K562 (cell line): Measurements from ENCODE around the gene B3GAT3. TPM values are rescaled to one million over a fixed set of nuclear protein-coding genes. Genes with fewer than 3 reads are reported as not detected.
A peak's percentile ranks its signal among the peaks of the same experiment; 100 is the strongest.

Experiments
- ATAC-seq: fragments of 200-7000 bp; cut with Tn5 transposase; 3 replicates; pipeline ENCODE4 v1.9.1; 2020; ENCODE audit warnings: moderate library complexity
- BruUV-seq: library from RNA; stranded (reverse); fragments of 400-500 nt; replicated peaks from 2 replicates; lab custom pipeline; 2021; lab: Mats Ljungman, UMichigan
- CTCF ChIA-PET: fragments of 300-600 bp; formaldehyde crosslinking; extraction: SDS; loops from one replicate; lab custom pipeline; 2021; ENCODE audit warnings: low intra/inter-chr PET ratio; lab: Yijun Ruan, JAX
- POLR2A ChIA-PET: fragments of 300-600, 350-650 bp; sonication (Branson Sonifier 250); formaldehyde crosslinking; extraction: SDS; loops from one replicate; lab custom pipeline; 2021; ENCODE audit warnings: antibody characterized with exemption, inconsistent platforms; lab: Yijun Ruan, JAX
- DNase-seq, 4 experiments: peaks; one replicate each; pipeline versions ENCODE4 v3.0.0 to v3.0.0-alpha.2; 2011 to 2018; ENCODE audit warnings: low spot score in 3 of 4, mixed read lengths in 3 of 4; ENCODE audit errors: extremely low read depth in 1 of 4
- FAIRE-seq: peaks from 2 replicates; lab custom pipeline; 2011; peaks lifted over from hg19 to GRCh38; lab: Jason Lieb, UNC
- H2AFZ ChIP-seq: 2 replicates; pipeline ENCODE4 v1.6.0; 2011; ENCODE audit warnings: low read depth, low read length, control low read depth, inconsistent platforms
- H3K27ac ChIP-seq: fragments of 200-600 bp; 3 replicates; pipeline ENCODE4 v1.8.0; 2011; ENCODE audit warnings: low read depth, mild to moderate bottlenecking, control low read depth, inconsistent platforms, low read length, moderate library complexity, mixed read lengths; ENCODE audit errors: extremely low read depth
- H3K27me3 ChIP-seq, 2 experiments: fragments of 300-600 bp in 1 of 2; 2 replicates in 1 of 2; 3 replicates in 1 of 2; pipeline versions ENCODE4 v1.6.0 to v1.8.0; 2011; ENCODE audit warnings: inconsistent platforms in 2 of 2, low read length in 2 of 2, mild to moderate bottlenecking in 1 of 2, mixed read lengths in 1 of 2, moderate library complexity in 1 of 2; ENCODE audit not compliant: control insufficient read depth in 2 of 2, insufficient read depth in 2 of 2
- H3K36me3 ChIP-seq: fragments of 300-600 bp; 3 replicates; pipeline ENCODE4 v1.8.0; 2011; ENCODE audit warnings: mild to moderate bottlenecking, low read length, inconsistent platforms; ENCODE audit not compliant: control insufficient read depth, insufficient read depth
- H3K4me1 ChIP-seq, 2 experiments: fragments of 200-600 bp in 1 of 2; replicated peaks in 1 of 2; 2 replicates in 1 of 2; 3 replicates in 1 of 2; pipeline versions ENCODE4 v1.5.1 to v1.8.0; 2011; ENCODE audit warnings: inconsistent platforms in 2 of 2, low read length in 2 of 2, mild to moderate bottlenecking in 1 of 2, mixed read lengths in 1 of 2, moderate library complexity in 1 of 2; ENCODE audit not compliant: control insufficient read depth in 2 of 2, insufficient read depth in 2 of 2
- H3K4me2 ChIP-seq: 2 replicates; pipeline ENCODE4 v1.6.1; 2011; ENCODE audit warnings: low read length, control low read depth, inconsistent platforms, mixed read lengths; ENCODE audit not compliant: insufficient read depth
- H3K4me3 ChIP-seq: fragments of 200-600 bp; sonication (generic), shearing (Covaris generic); 2 replicates; pipeline ENCODE4 v1.5.1; 2016; ENCODE audit warnings: control low read depth, inconsistent platforms
- H3K79me2 ChIP-seq: fragments of 200-600 bp; 3 replicates; pipeline ENCODE4 v1.8.0; 2011; ENCODE audit warnings: low read length, inconsistent platforms; ENCODE audit not compliant: control insufficient read depth, insufficient read depth
- H3K9ac ChIP-seq, 2 experiments: 2 replicates each; pipeline versions ENCODE4 v1.6.0 to v1.6.1; 2011; ENCODE audit warnings: low read depth in 2 of 2, low read length in 2 of 2, control low read depth in 1 of 2, inconsistent platforms in 1 of 2, mild to moderate bottlenecking in 1 of 2, mixed read lengths in 1 of 2; ENCODE audit not compliant: insufficient read depth in 1 of 2
- H3K9me1 ChIP-seq: one replicate; pipeline ENCODE4 v1.6.0; 2011; ENCODE audit warnings: inconsistent platforms, mild to moderate bottlenecking, low read length, moderate library complexity; ENCODE audit not compliant: control insufficient read depth, insufficient read depth
- H3K9me3 ChIP-seq: replicated peaks from 2 replicates; pipeline ENCODE4 v1.5.1; 2011; ENCODE audit warnings: low read depth, low read length, inconsistent platforms; ENCODE audit not compliant: control insufficient read depth, insufficient read depth
- H4K20me1 ChIP-seq: replicated peaks from 2 replicates; pipeline ENCODE4 v1.6.1; 2011; ENCODE audit warnings: low read length, inconsistent platforms, mixed read lengths; ENCODE audit not compliant: control insufficient read depth, insufficient read depth
- ELF1 ChIP-seq: fragments of 200-800 bp; sonication (Bioruptor generic); IDR thresholded peaks from 2 replicates; pipeline ENCODE4 v1.6.1; 2016; ENCODE audit warnings: missing genetic modification characterization, missing compliant biosample characterization
- HIVEP1 ChIP-seq: fragments of 250-450 bp; sonication (Bioruptor Pico); IDR thresholded peaks from 2 replicates; pipeline ENCODE4 v1.4.0; 2020; ENCODE audit warnings: mild to moderate bottlenecking
- KDM5B ChIP-seq: fragments of 200-600 bp; sonication (generic); IDR thresholded peaks from 2 replicates; pipeline ENCODE4 v1.6.1; 2012; ENCODE audit warnings: low read depth, mild to moderate bottlenecking, moderate library complexity, low read length, control low read depth, inconsistent platforms; ENCODE audit not compliant: insufficient replicate concordance
- LCOR ChIP-seq: sonication (generic); formaldehyde crosslinking; IDR thresholded peaks from 2 replicates; pipeline ENCODE4 v1.8.0; 2022; ENCODE audit warnings: mild to moderate bottlenecking, missing genetic modification reagents
- MEF2D ChIP-seq: conservative IDR thresholded peaks from 2 replicates; pipeline ENCODE4 v1.6.1; 2016; ENCODE audit warnings: low read depth, missing genetic modification characterization, missing compliant biosample characterization
- NRF1 ChIP-seq, 2 experiments: fragments of 450-650 bp; IDR thresholded peaks in 1 of 2; conservative IDR thresholded peaks in 1 of 2; 2 replicates each; pipeline ENCODE4 v1.6.1; 2014; ENCODE audit warnings: mild to moderate bottlenecking in 2 of 2
- SIN3A ChIP-seq, 2 experiments: fragments of 150-350 bp in 1 of 2; IDR thresholded peaks; 2 replicates each; pipeline ENCODE4 v1.6.1; 2011 to 2016; ENCODE audit warnings: borderline replicate concordance in 2 of 2, low read depth in 2 of 2, low read length in 2 of 2, mild to moderate bottlenecking in 2 of 2, moderate library complexity in 2 of 2; ENCODE audit not compliant: control insufficient read depth in 1 of 2
- SMARCA4 ChIP-seq: fragments of 450-650 bp; IDR thresholded peaks from 2 replicates; pipeline ENCODE4 v1.6.1; 2016
- TCFL5 ChIP-seq: fragments of 250-450 bp; sonication (Bioruptor Pico); conservative IDR thresholded peaks from 2 replicates; pipeline ENCODE4 v1.6.1; 2021; ENCODE audit warnings: mild to moderate bottlenecking, moderate library complexity, matching md5 sums
- ZFP1 ChIP-seq: fragments of 450-650 bp; formaldehyde crosslinking; IDR thresholded peaks from 2 replicates; pipeline ENCODE4 v1.4.0; 2020; ENCODE audit warnings: mild to moderate bottlenecking, mixed read lengths
- ZNF24 ChIP-seq: fragments of 450-650 bp; IDR thresholded peaks from 2 replicates; pipeline ENCODE4 v1.6.1; 2016
- ZNF41 ChIP-seq: fragments of 250-450 bp; sonication (Bioruptor Pico); conservative IDR thresholded peaks from 2 replicates; pipeline ENCODE4 v1.4.0; 2020; ENCODE audit warnings: mild to moderate bottlenecking
- ZNF431 ChIP-seq: sonication (generic); formaldehyde crosslinking; IDR thresholded peaks from 2 replicates; pipeline ENCODE4 v1.8.0; 2022; ENCODE audit warnings: mild to moderate bottlenecking, missing genetic modification reagents
- WGBS: fragments of 100-300 bp; shearing (Covaris generic); methylation state at CpG from one replicate; pipeline ENCODE4 v1.1.6; 2016; ENCODE audit warnings: low coverage, mixed read lengths; ENCODE audit not compliant: insufficient coverage; ENCODE audit errors: missing lambda C conversion rate; 5-methylcytosine and 5-hydroxymethylcytosine counted together
- in situ Hi-C: fragments of 300-500 bp; cut with MboI; formaldehyde crosslinking; loops from 4 replicates; pipeline ENCODE4 v1.15.0; 2018; ENCODE audit warnings: inconsistent platforms, mixed read lengths
- intact Hi-C: fragments of 100-400 bp; cut with micrococcal nuclease; formaldehyde crosslinking; loops from 2 replicates; pipeline ENCODE4 v1.14.2; 2022
- polyA plus RNA-seq, 8 experiments: library from polyadenylated mRNA; depleted of rRNA in 4 of 8; stranded (reverse) in 5 of 8; unstranded in 3 of 8; fragments of >200 nt; fragmentation: Nextera tagmentation in 2 of 8; fragmentation: Illumina TruSeq in 1 of 8; extraction: Ambion mirVana in 2 of 8; extraction: Trizol in 1 of 8; gene quantifications; 2 replicates each; pipeline versions ENCODE4 v1.2.1 to v1.2.3, GENCODE V29; 2011 to 2014; ENCODE audit warnings: inconsistent platforms in 1 of 8, missing spikeins in 1 of 8
- total RNA-seq, 7 experiments: library from RNA; depleted of rRNA in 6 of 7; stranded (reverse); fragments of >200 nt in 6 of 7; fragmentation: Illumina TruSeq in 2 of 7; extraction: Trizol in 2 of 7; gene quantifications; 2 replicates each; pipeline versions ENCODE4 v1.2.1 to v1.2.3, GENCODE V29; 2011 to 2021; ENCODE audit warnings: low replicate concordance in 1 of 7
- TF ChIP-seq, protein P1 (sequence below), 2 experiments: IDR thresholded peaks; 2 replicates each; pipeline ENCODE4 v1.6.1; 2012; ENCODE audit warnings: improper control_type of control experiment in 2 of 2, low read depth in 2 of 2, low read length in 2 of 2, borderline replicate concordance in 1 of 2
- TF ChIP-seq, protein P2 (sequence below): fragments of 450-650 bp; IDR thresholded peaks from 2 replicates; pipeline ENCODE4 v1.6.1; 2018; ENCODE audit not compliant: partially characterized antibody

Gene B3GAT3
- total and polyA plus RNA-seq, 9 of the 15 experiments (the other 6 are each of a cell fraction or from before 2014, with no cell fraction given): 0.30 to 64.0 (median 21.4) TPM

DNA sequence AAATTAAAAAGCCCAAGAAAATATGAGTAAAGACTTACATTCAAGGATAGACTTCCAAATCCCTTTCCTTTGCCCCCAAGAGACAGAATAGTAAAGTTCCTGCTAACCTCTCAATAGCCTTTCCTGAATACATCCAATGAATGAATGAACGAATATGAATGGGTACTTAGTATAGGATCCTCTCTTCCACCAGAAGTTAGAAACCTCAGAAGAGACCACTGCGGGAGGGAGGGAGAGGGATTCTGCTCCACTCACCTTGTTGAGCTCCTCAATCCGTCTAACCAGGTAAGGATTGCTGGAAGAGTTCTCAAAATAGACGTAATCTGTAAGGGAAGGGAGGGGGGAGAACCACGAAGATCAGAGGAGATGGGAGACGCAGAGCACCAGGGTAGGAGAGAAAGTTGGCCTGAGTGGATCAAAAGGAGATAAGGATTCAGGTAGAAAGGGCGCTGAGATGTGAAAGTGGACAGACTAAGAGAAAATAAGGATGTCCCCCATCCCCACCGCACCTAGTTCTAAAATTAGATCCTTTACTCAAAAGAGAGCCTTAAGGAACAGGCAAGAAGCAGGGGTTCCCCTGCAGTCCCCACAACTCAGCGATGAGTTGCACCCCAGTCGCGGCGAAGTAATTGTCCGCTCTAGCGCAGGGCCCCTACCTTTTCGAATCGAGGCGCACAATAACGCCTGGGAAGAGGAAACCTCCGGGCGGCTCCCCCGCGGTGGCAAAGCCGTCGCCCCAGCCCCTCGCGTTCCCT lies 21.2 kb downstream of the B3GAT3 start:
- under 1% methylated on average over 23 of the region's 26 CpGs for WGBS
- Histone ChIP-seq H3K27me3 (no peaks in the 10 kb centered on the region), H3K9me3 (no peaks in the 10 kb centered on the region)
- TF ChIP-seq ELF1 (tag) (peak; percentile 6; the same call in 1 of the 2 replicates), ZFP1 (no peak), TCFL5 (no peak), ZNF431 (CRISPR knock-in tag) (0 out of 2 replicates have a peak, but pooled peaks have one; percentile 3), MEF2D (tag) (0 out of 2 replicates have a peak, but pooled peaks have one; percentile 13), NRF1 (conservative IDR thresholded peaks at IDR 0.05 in 1 of 2, IDR thresholded peaks at IDR 0.05 in 1 of 2) (0 out of 4 replicates have a peak, but pooled peaks have one; percentile 21 to 26), SMARCA4 (peak; percentile 43; the same call in 1 of the 2 replicates), KDM5B (peak; percentile 61), LCOR (CRISPR knock-in tag) (0 out of 2 replicates have a peak, but pooled peaks have one; percentile 9), SIN3A (IDR thresholded peaks at IDR 0.05; ENCODE audit: borderline replicate concordance in 2 of 2, control insufficient read depth in 1 of 2, low read depth in 2 of 2, low read length in 2 of 2) (peak in 1 of 2 experiments; percentile 21; a peak in 1 of 4 replicates), ZNF41 (CRISPR knock-in tag) (no peak), HIVEP1 (CRISPR knock-in tag) (no peak), ZNF24 (no peak)
- TF ChIP-seq, protein P1, sequence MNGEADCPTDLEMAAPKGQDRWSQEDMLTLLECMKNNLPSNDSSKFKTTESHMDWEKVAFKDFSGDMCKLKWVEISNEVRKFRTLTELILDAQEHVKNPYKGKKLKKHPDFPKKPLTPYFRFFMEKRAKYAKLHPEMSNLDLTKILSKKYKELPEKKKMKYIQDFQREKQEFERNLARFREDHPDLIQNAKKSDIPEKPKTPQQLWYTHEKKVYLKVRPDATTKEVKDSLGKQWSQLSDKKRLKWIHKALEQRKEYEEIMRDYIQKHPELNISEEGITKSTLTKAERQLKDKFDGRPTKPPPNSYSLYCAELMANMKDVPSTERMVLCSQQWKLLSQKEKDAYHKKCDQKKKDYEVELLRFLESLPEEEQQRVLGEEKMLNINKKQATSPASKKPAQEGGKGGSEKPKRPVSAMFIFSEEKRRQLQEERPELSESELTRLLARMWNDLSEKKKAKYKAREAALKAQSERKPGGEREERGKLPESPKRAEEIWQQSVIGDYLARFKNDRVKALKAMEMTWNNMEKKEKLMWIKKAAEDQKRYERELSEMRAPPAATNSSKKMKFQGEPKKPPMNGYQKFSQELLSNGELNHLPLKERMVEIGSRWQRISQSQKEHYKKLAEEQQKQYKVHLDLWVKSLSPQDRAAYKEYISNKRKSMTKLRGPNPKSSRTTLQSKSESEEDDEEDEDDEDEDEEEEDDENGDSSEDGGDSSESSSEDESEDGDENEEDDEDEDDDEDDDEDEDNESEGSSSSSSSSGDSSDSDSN (IDR thresholded peaks at IDR 0.05; ENCODE audit: borderline replicate concordance in 1 of 2, low read depth in 2 of 2, low read length in 2 of 2): 0 out of 4 replicates have a peak, but pooled peaks of 1 of the 2 experiments have one; percentile 69
- TF ChIP-seq, protein P2, sequence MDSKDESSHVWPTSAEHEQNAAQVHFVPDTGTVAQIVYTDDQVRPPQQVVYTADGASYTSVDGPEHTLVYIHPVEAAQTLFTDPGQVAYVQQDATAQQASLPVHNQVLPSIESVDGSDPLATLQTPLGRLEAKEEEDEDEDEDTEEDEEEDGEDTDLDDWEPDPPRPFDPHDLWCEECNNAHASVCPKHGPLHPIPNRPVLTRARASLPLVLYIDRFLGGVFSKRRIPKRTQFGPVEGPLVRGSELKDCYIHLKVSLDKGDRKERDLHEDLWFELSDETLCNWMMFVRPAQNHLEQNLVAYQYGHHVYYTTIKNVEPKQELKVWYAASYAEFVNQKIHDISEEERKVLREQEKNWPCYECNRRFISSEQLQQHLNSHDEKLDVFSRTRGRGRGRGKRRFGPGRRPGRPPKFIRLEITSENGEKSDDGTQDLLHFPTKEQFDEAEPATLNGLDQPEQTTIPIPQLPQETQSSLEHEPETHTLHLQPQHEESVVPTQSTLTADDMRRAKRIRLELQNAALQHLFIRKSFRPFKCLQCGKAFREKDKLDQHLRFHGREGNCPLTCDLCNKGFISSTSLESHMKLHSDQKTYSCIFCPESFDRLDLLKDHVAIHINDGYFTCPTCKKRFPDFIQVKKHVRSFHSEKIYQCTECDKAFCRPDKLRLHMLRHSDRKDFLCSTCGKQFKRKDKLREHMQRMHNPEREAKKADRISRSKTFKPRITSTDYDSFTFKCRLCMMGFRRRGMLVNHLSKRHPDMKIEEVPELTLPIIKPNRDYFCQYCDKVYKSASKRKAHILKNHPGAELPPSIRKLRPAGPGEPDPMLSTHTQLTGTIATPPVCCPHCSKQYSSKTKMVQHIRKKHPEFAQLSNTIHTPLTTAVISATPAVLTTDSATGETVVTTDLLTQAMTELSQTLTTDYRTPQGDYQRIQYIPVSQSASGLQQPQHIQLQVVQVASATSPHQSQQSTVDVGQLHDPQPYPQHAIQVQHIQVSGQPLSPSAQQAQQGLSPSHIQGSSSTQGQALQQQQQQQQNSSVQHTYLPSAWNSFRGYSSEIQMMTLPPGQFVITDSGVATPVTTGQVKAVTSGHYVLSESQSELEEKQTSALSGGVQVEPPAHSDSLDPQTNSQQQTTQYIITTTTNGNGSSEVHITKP: peak; percentile 25

More for the DNA sequence above, 21.2 kb downstream of the B3GAT3 start:
- peak in 2 of 4 experiments; percentile 32 to 49 for DNase-seq
- Histone ChIP-seq H3K27ac (peak overlapping the region; percentile 97), H3K79me2 (peaks cover 46% of the 10 kb centered on the region), H3K4me1 (peaks cover 14 to 37% of the 10 kb centered on the region in 2 experiments; a peak in 4 of 5 replicates), H3K36me3 (peaks cover 72% of the 10 kb centered on the region), H4K20me1 (no peaks in the 10 kb centered on the region), H3K9ac (peak overlapping the region; percentile 95 to 100), H2AFZ (peak overlapping the region; percentile 78; the same call in 1 of the 2 replicates), H3K9me1 (no peaks in the 10 kb centered on the region), H3K4me2 (peak overlapping the region; percentile 95), H3K4me3 (peak overlapping the region; percentile 95)
- in situ Hi-C loops: no loop called here
- peak; percentile 82 for FAIRE-seq
- ChIA-PET POLR2A (interaction anchor here (0.6 to 2.7 kb wide), 11 partner anchors 9 to 240 kb away, joined by 3 to 45 read pairs (median 6); partner anchors contain the start of genes C11orf98, CSKMT, EEF1G and LBHD1), CTCF (no interaction called here)
- intact Hi-C loops: loop anchor here (5.0 kb wide), 1 partner anchor 72 kb away; the partner anchor contains the start of genes LBHD1 and UQCC3
- no TSS peak for BruUV-seq
- ATAC-seq: peak; percentile 2
